A673 (cell line): ENCODE measurements around the gene NCBP2L.

Source experiments
- CTCF ChIP-seq: fragments of 300-800, 200-600 bp; sonication (generic); conservative IDR thresholded peaks from 2 replicates; pipeline ENCODE4 v1.5.1; 2017; ENCODE audit warnings: low read depth, mild to moderate bottlenecking, antibody characterized with exemption, low read length, moderate library complexity, mixed read lengths
- EZH2 ChIP-seq: fragments of 200-600 bp; sonication (generic); IDR thresholded peaks from 2 replicates; pipeline ENCODE4 v1.6.1; 2017; ENCODE audit warnings: borderline replicate concordance, low read depth, mild to moderate bottlenecking, mixed read lengths, antibody characterized with exemption, low read length; ENCODE audit not compliant: poor library complexity, severe bottlenecking

GRCh38 chrX:107775000-107775733 is 2.4 kb upstream of the NCBP2L start:
- TF ChIP-seq CTCF (no peak), EZH2 (no peak)
